GM12872 (cell line): ENCODE measurements around the gene IGLL5.

Source experiments
- CTCF ChIP-seq: IDR thresholded peaks from 3 replicates; pipeline ENCODE4 v1.5.1; 2011; ENCODE audit warnings: low read depth, mild to moderate bottlenecking, low read length, moderate library complexity; ENCODE audit not compliant: insufficient read depth

Gene IGLL5

GRCh38 chr22:22923379-22923778, 35.8 kb downstream of the IGLL5 start:
- TF ChIP-seq CTCF = no peak

- TF ChIP-seq CTCF = no peak
These were observed 36.3 kb downstream of the IGLL5 start for GRCh38 chr22:22923930-22924329.

- TF ChIP-seq CTCF = no peak
These were observed 36.9 kb downstream of the IGLL5 start for GRCh38 chr22:22924369-22925145.

GRCh38 chr22:22925146-22925804, 37.7 kb downstream of the IGLL5 start:
- no peak for TF ChIP-seq CTCF

- TF ChIP-seq CTCF = no peak
These were observed 38.3 kb downstream of the IGLL5 start for GRCh38 chr22:22925805-22926369.

GRCh38 chr22:22926370-22927195, 39.0 kb downstream of the IGLL5 start:
- no peak for TF ChIP-seq CTCF
